Measurements from ENCODE around the gene OMP.

OMP gene

GRCh38 chr11:77104727-77105126, 2.1 kb downstream of the OMP start:
- H3K4me3 ChIP-seq (ENCODE audit: low read length, poor library complexity, severe bottlenecking) = no peak overlapping the region
- H3K9me3 ChIP-seq (ENCODE audit: insufficient read depth, low read depth, low read length) = no peaks in the 10 kb centered on the region
- no peaks in the 10 kb centered on the region for H3K79me2 ChIP-seq (ENCODE audit: insufficient read depth, low read length)
- no peak overlapping the region for H3K4me2 ChIP-seq (ENCODE audit: low read depth, low read length, poor library complexity, severe bottlenecking)
- no peaks in the 10 kb centered on the region for H4K20me1 ChIP-seq (ENCODE audit: insufficient read depth, low read length, poor library complexity, severe bottlenecking)
- no peaks in the 10 kb centered on the region for H3K9me2 ChIP-seq (replicated peaks; ENCODE audit: low read depth, low read length)
- no peaks in the 10 kb centered on the region for H3K36me3 ChIP-seq (ENCODE audit: insufficient read depth, low read length)
- H3F3A ChIP-seq (ENCODE audit: low read depth) = no peaks in the 10 kb centered on the region
- H3K4me1 ChIP-seq (ENCODE audit: insufficient read depth, low read length, poor library complexity, severe bottlenecking) = peaks cover 8% of the 10 kb centered on the region
- TF ChIP-seq EZH2phosphoT487 (IDR thresholded peaks at IDR 0.05; ENCODE audit: borderline replicate concordance) = no peak
- TF ChIP-seq, protein P1, sequence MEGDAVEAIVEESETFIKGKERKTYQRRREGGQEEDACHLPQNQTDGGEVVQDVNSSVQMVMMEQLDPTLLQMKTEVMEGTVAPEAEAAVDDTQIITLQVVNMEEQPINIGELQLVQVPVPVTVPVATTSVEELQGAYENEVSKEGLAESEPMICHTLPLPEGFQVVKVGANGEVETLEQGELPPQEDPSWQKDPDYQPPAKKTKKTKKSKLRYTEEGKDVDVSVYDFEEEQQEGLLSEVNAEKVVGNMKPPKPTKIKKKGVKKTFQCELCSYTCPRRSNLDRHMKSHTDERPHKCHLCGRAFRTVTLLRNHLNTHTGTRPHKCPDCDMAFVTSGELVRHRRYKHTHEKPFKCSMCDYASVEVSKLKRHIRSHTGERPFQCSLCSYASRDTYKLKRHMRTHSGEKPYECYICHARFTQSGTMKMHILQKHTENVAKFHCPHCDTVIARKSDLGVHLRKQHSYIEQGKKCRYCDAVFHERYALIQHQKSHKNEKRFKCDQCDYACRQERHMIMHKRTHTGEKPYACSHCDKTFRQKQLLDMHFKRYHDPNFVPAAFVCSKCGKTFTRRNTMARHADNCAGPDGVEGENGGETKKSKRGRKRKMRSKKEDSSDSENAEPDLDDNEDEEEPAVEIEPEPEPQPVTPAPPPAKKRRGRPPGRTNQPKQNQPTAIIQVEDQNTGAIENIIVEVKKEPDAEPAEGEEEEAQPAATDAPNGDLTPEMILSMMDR (conservative IDR thresholded peaks at IDR 0.05; ENCODE audit: low read length) = no peak
- H2AFZ ChIP-seq (ENCODE audit: low read length) = no peak overlapping the region
- no peak overlapping the region for H3K9ac ChIP-seq (ENCODE audit: low read depth, low read length, poor library complexity, severe bottlenecking)
- H3K27me3 ChIP-seq (ENCODE audit: insufficient read depth, low read length, poor library complexity, severe bottlenecking) = no peaks in the 10 kb centered on the region

- no peaks in the 10 kb centered on the region for H4K20me1 ChIP-seq (ENCODE audit: insufficient read depth, low read length, poor library complexity, severe bottlenecking)
- no peak overlapping the region for H3K4me3 ChIP-seq (ENCODE audit: low read length, poor library complexity, severe bottlenecking)
- H3K4me2 ChIP-seq (ENCODE audit: low read depth, low read length, poor library complexity, severe bottlenecking) = no peak overlapping the region
- no peaks in the 10 kb centered on the region for H3F3A ChIP-seq (ENCODE audit: low read depth)
- H3K4me1 ChIP-seq (ENCODE audit: insufficient read depth, low read length, poor library complexity, severe bottlenecking) = peaks cover 9% of the 10 kb centered on the region
- no peaks in the 10 kb centered on the region for H3K79me2 ChIP-seq (ENCODE audit: insufficient read depth, low read length)
- no peaks in the 10 kb centered on the region for H3K27me3 ChIP-seq (ENCODE audit: insufficient read depth, low read length, poor library complexity, severe bottlenecking)
- no peaks in the 10 kb centered on the region for H3K9me2 ChIP-seq (replicated peaks; ENCODE audit: low read depth, low read length)
- H3K36me3 ChIP-seq (ENCODE audit: insufficient read depth, low read length) = no peaks in the 10 kb centered on the region
- no peak overlapping the region for H2AFZ ChIP-seq (ENCODE audit: low read length)
- no peak for TF ChIP-seq EZH2phosphoT487 (IDR thresholded peaks at IDR 0.05; ENCODE audit: borderline replicate concordance)
- TF ChIP-seq, protein P1 (conservative IDR thresholded peaks at IDR 0.05; ENCODE audit: low read length) = no peak
- no peaks in the 10 kb centered on the region for H3K9me3 ChIP-seq (ENCODE audit: insufficient read depth, low read depth, low read length)
- H3K9ac ChIP-seq (ENCODE audit: low read depth, low read length, poor library complexity, severe bottlenecking) = no peak overlapping the region
These were observed 3.7 kb downstream of the OMP start for GRCh38 chr11:77106321-77106720.

DNA sequence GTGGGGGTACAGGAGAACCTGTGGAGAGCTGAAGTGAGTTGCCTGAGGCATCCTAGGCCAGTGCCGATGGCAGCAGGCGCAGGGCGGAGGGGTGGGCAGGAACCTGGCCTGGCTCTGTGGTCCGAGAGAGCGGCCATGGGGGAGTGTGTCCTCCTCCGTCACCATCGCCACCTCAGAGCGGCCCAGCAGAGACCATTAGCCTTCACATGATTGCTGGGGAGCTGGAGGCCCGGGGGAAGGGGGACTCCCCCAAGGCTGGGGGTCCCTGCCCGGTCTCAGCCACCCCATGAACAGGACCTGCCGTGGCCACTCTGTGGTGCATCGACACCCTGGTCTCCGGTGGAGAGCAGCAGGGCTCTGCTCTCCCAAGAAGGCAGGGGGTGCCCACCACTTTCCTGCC, 4.1 kb downstream of the OMP start:
- Histone ChIP-seq H3K4me2 (ENCODE audit: low read depth, low read length, poor library complexity, severe bottlenecking) (no peak overlapping the region), H3K9me3 (ENCODE audit: insufficient read depth, low read depth, low read length) (no peaks in the 10 kb centered on the region), H3K4me3 (ENCODE audit: low read length, poor library complexity, severe bottlenecking) (no peak overlapping the region), H3F3A (ENCODE audit: low read depth) (no peaks in the 10 kb centered on the region), H2AFZ (ENCODE audit: low read length) (no peak overlapping the region), H3K9me2 (replicated peaks; ENCODE audit: low read depth, low read length) (no peaks in the 10 kb centered on the region), H3K4me1 (ENCODE audit: insufficient read depth, low read length, poor library complexity, severe bottlenecking) (peaks cover 9% of the 10 kb centered on the region), H3K36me3 (ENCODE audit: insufficient read depth, low read length) (no peaks in the 10 kb centered on the region), H3K79me2 (ENCODE audit: insufficient read depth, low read length) (no peaks in the 10 kb centered on the region), H3K9ac (ENCODE audit: low read depth, low read length, poor library complexity, severe bottlenecking) (no peak overlapping the region), H4K20me1 (ENCODE audit: insufficient read depth, low read length, poor library complexity, severe bottlenecking) (no peaks in the 10 kb centered on the region), H3K27me3 (ENCODE audit: insufficient read depth, low read length, poor library complexity, severe bottlenecking) (no peaks in the 10 kb centered on the region)
- TF ChIP-seq, protein P1 (conservative IDR thresholded peaks at IDR 0.05; ENCODE audit: low read length) = no peak
- TF ChIP-seq EZH2phosphoT487 (IDR thresholded peaks at IDR 0.05; ENCODE audit: borderline replicate concordance) = no peak
